H54 (cell line): Measurements from ENCODE around the gene ACSL5.

ENCODE experiments used
- DNase-seq: peaks from one replicate; pipeline ENCODE4 v3.0.0; 2011; ENCODE audit warnings: low spot score, mixed read lengths; ENCODE audit not compliant: insufficient read length
- FAIRE-seq: peaks from 3 replicates; lab custom pipeline; 2011; peaks lifted over from hg19 to GRCh38; lab: Jason Lieb, UNC
- POLR2A ChIP-seq: IDR thresholded peaks from 2 replicates; pipeline ENCODE4 v1.6.1; 2011; ENCODE audit warnings: low read depth, mild to moderate bottlenecking, low read length

The ACSL5 gene, protein sequence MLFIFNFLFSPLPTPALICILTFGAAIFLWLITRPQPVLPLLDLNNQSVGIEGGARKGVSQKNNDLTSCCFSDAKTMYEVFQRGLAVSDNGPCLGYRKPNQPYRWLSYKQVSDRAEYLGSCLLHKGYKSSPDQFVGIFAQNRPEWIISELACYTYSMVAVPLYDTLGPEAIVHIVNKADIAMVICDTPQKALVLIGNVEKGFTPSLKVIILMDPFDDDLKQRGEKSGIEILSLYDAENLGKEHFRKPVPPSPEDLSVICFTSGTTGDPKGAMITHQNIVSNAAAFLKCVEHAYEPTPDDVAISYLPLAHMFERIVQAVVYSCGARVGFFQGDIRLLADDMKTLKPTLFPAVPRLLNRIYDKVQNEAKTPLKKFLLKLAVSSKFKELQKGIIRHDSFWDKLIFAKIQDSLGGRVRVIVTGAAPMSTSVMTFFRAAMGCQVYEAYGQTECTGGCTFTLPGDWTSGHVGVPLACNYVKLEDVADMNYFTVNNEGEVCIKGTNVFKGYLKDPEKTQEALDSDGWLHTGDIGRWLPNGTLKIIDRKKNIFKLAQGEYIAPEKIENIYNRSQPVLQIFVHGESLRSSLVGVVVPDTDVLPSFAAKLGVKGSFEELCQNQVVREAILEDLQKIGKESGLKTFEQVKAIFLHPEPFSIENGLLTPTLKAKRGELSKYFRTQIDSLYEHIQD

DNA sequence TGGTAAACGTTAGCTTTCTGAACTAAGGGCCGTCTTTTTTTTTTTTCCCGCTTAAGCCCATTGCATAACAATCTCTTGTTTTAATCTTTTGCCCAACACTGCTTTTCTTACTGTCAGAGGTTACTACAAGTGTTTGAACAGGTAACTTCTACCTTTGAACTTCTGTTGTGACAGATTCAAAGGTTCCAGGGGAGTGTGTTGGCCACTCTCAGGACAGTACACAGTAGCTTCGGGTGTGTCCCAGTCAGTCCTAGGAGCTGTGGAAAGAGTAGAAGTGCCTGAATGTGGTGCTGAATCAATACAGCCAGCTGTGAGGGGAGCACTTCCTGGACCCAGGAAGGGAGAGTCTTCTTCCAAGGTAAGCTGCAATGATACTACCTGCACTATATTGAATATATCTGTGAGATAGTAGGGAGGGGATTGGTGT, at the start of gene ACSL5:
ACSL5 (plus strand) TSS at position 205 of the 427 bp plus-strand sequence. CDS start 20,831 bp downstream, outside the sequence.
- DNase-seq (no peak), FAIRE-seq (no peak)
- TF ChIP-seq POLR2A, result no peak

DNA sequence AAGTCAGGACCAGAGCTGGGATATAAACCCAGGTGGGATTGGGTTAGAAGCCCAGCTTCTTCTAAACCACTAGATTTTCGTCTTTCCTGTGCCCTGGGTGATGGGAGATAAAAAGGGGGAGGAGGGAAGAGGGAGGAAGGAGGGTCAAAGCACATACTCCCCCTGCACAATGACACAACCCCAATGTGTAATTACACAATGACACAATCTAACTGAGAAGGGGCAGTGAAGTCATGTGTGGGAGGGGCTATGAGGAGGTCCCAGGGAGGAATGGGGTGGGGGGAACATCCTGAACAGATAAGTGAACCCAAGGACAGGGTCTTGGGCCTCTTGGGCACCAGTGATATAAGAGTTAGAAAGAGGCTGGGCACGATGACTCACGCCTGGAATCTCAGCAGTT, 46.2 kb upstream of the ACSL5 start:
- no peak for DNase-seq
- no peak for FAIRE-seq

DNA sequence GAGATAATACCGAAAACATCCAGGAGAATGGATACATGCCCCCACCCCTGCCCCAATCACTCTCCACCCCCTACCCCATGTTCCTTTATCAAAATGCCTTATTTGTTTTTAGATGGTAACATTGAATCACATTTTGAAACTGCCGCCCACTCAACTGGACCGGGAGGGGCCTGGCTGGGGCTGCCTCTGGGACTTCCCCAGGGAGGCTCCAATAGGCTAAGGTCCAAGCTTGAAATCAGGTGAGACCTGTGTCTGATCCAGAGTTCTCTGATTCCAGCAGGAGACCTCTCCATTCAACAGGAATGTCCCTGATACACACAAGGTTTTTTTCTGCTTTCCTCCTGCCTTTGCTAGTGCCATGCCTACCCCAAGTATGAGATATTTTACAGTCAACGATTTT, 43.8 kb upstream of the ACSL5 start:
- no peak for FAIRE-seq
- no peak for DNase-seq
- no peak for TF ChIP-seq POLR2A

More for the DNA sequence above, 46.2 kb upstream of the ACSL5 start:
- TF ChIP-seq POLR2A, result no peak

DNA sequence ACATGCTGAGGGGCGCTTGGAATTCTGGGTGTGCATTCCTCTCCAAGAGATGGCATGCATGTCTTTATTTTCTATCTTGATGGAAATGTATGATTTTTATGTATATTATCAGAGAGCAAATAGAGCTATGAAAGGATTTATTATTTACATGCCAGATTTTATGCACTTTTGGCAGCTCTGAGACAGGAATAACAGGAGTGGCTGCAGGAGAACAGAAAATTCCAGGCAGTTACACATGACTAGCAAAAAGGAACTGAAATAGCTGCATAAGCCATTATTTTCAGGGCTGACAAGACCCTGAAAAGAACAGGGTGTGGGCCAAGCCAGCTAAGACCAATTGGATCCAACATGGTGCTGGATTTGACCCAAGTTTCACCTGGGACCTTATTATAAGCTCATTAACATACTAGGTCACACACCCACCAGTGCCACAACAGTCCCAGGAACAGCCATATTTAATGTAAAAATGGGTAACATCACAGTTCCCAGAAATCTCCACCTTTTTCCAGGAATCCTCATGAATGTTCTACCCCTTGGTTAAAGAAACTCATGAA, 43.2 kb upstream of the ACSL5 start:
- DNase-seq (no peak), FAIRE-seq (no peak)
- no peak for TF ChIP-seq POLR2A

DNA sequence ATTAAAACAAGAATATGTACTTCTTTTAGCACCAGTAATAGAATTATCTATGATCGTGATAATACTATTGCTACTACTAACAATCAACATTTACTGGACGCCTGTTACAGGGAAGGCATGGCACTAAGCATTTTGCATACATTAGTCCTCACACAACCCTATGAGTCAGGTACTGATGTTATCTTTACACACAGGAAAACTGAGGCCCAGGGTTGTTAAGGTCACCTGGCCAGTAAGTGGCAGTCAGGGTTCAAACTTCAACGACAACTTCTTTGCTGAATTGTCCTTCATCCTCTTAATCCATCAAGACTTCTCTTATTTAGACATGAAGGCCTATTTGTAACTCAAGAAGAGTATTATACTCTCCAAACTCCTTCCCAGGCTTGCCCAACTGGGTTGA, 41.9 kb upstream of the ACSL5 start:
- TF ChIP-seq POLR2A, result no peak
- FAIRE-seq, result no peak
- DNase-seq, result no peak

DNA sequence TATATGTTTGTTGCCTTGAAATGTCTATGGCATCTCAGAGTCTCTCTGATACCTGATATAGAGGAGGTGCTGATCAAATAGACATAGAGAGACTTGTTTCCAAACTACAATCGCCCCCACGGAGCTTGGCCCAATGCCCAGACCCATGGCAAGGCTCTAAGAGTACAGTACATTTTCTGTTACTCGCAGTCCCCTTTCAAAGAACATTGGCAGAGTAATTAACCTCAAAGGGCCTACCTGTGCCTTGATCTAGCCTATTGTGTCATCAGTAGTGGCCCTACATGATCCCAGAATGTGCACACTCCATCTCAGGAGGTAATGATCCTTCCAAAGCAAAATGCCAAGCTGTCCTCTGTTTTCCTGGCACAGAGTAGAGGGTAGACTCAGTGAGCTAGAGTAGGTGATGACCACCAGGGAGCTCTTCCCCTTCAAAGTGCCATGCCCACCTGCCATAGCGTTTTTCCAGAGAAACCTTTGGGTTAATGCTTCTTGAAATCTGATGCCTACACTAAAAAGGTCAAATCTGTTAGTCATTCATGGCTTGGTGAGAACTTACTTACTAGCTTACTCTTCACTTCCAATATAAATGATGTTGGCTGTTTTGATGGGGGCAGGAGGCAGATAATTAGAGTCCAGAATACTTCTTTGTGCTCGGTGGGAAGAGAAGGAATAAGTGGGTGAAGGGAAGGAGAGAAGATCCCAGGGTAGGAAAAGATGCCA, 41.2 kb upstream of the ACSL5 start:
- DNase-seq, result no peak
- FAIRE-seq, result no peak
- TF ChIP-seq POLR2A, result no peak

DNA sequence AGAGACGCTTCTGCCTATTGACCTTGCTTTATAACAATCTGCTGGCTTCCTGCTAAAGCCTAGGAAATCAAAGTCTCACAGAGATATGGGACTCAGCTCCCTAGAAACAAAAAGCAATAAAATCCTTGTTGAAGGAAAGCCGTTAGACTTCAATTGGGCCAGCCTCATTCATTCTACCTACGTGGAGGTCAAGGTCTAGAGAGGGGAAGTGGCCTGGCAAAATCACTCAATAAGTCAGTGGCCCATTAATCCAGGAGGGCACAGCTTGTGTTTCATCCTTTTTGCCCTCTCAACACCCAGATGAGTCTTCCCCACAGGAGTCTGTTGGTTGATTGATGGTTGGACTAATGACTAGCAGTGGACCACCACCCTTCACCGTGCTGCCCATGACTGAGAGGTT, 40.5 kb upstream of the ACSL5 start:
- no peak for TF ChIP-seq POLR2A

DNA sequence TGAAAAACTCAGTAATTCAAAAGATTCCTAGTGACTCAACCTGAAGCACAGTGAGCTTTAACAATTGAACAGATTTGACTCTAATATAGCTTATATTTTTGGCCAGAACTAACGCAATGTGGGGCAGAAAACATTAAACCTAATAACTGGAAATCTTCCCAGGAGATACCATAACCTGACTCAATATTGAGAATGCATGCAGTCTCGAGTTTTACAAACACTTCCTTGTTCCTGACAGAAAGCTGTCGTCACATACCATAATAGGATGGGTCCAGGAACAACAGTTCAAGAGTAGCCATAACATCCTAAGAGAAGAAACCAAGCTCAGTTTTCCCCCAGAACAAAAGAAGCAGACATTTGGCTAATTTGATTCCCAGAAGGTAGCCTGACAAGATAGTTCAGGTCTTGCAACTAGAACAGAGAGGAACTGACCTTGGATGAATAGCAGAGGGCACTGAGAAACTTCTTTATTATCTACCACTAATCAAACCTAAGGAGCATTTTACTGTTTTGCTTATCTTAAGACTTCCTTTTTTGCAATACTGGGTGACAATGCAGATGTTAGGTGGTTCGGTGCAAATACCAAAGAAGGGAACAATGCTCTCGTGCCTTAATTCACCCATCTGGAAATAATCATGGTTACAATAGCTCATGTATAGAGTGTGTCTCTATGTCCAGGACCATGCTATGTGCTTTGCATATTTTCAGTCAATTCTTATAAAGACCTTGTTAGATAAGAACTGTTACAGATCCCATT, 38.6 kb upstream of the ACSL5 start:
- DNase-seq, result no peak
- FAIRE-seq, result no peak
- no peak for TF ChIP-seq POLR2A

More for the DNA sequence above, 40.5 kb upstream of the ACSL5 start:
- FAIRE-seq, result no peak
- DNase-seq, result no peak

DNA sequence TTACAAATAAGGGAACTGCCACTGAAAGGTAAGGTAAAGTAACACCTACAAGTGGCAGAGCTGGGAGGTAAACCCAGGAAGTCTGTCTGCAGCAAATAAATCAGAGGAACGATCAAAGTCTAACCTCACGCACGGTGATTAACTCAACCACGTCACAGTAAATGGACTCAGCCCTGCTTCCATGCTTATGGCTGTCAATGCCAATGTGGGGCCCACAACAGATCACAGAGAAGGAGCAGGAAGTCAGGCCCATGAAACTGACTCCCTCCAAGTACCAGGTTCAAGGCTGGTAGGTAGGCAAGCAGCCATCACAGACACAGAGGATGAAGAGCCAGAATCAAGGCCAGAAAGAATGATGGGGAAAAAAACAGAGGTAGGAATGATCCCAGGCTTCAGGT, 38.0 kb upstream of the ACSL5 start:
- TF ChIP-seq POLR2A, result no peak

DNA sequence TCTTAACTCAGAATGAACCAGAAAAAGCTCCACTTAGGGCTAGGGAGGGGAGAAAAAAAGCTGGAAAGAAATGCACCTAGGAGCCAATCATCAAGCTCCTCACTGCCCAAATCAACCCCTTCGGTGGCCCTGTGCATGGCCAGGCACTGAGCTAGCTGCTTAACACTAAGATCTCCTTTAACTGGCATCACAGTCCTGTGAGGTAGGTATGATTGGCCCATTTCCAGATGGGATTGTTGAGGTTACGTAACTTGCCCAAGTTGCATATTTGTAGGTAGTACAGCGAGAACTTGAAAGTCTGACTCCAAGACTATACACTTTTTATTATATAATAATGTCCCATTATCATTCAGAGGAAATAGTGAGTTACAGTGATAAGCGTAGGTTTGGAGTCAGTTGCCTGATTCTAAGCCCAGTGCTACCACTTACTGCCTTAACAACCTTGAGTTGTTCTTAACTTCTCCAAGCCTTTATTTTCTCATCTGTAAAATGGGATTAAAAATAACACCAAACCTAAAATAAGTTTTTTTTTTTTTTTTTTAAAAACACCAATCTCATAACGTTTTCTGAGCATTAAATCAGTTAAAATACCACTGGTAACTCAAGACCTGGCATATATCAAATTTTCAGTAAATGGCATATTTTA, 37.2 kb upstream of the ACSL5 start:
- no peak for TF ChIP-seq POLR2A
- DNase-seq, result no peak
- FAIRE-seq, result no peak

More for the DNA sequence above, 38.0 kb upstream of the ACSL5 start:
- DNase-seq (no peak), FAIRE-seq (no peak)

DNA sequence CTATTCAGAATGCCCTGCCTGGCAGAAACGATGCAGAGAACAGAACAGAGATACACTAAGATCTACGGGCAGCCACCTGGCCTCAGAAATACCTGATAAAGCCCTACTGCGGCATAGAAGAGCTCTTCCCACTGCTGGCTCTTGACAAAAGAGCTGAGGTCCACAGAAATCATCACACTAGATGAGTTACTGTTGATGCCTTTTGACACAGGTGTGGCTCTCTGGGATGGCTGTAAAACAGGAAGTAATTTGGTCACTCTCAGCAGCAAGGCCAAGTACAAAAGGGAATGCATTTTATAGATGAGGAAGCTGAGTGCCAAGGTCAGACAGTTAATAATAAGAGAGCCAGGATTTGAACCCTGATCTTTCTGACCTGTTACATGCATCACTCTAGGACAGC, 35.0 kb upstream of the ACSL5 start:
- FAIRE-seq, result no peak

DNA sequence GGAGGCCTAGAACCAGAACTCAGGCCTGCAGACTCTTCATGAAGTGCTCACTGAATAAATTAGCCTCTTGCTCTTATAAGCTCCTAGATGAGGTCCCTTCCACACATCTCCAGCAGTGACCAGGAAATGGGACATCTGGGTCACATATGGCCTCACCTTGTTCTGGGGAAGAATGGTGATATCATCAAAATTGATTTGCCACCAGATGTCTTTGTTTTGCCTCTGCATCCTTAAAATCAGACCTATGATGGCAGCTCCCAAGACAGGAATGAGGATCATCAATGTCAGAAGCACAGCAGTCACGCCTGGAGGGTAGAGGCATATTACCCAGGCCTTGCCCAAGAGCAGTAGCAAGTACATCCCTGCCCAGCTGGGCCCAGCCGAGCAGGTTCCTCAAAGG, 33.3 kb upstream of the ACSL5 start:
- no peak for TF ChIP-seq POLR2A
- FAIRE-seq (no peak), DNase-seq (no peak)

More for the DNA sequence above, 35.0 kb upstream of the ACSL5 start:
- DNase-seq, result no peak
- TF ChIP-seq POLR2A, result no peak

DNA sequence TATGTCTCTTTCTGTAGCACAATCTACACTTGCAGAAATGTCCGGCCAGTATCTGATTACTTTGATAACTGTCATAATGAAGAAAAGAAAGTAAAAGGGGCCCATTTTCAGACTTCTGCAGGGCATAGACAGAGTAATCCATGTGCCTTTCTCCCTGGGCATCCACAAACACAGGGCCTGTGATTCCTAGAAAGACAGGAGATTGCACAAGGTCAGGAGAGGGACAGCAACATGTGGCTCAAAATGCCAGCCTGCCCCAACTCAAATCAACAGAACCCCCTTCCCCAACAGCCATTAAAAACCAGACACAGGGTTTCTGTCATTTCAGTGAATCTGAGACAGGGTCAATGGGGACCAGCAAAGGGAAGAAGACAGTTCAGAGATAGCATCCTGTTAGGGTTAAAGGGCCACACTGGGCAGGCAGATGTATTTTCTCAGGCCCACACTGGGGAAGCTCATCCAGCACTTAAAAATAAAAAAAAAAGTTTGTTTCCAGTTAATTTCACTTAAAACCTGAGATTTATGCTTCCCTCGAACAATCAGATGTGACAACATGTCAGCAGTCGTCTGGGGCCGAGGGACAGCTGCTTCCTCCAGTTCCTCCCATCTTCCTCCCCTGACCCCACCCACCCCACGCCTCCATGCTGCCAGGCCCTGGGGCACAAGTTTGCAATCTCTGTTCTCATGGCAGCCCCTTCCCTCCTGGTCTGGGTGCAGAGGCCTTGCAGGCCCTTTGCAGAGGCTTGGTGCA, 30.7 kb upstream of the ACSL5 start:
- no peak for DNase-seq
- TF ChIP-seq POLR2A, result no peak
- FAIRE-seq, result no peak
